Measurements from ENCODE around the gene SV2C. TPM values are rescaled to one million over a fixed set of nuclear protein-coding genes. Genes with fewer than 3 reads are reported as not detected.

Gene SV2C
- total and polyA plus RNA-seq, 2 of the 13 experiments (the other 11 are each of a cell fraction or from before 2014, with no cell fraction given), result not detected

DNA sequence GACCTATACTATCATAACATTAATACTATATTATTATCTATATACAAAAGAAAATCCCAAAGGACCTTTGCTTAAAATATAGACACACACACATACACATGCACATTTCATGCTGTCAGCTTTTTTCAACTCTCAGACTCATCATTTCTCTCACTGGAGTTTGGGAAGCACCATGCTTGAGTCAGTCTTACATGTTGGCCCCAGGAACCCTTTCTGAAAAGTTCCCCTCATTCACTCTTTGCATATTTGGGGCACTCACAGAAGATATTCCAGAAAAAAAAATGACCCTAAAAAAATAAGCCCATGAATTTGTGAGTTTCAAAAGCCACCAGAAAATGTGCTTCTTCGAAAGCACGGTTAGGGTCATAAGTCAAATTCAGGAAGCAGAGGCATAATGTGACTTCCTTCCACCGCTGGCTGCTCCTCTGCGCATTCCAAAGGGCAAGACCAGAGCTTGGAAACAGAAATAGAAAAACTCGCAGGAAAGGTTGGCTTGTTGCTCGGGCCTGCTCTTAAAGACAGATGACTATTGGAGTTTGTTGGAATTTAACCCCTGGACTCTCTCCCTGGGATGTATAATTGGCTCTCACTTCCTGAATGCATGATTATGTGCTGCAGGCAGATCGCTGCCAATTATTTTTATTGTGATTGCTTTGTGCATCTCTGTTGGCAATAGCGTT is 190.2 kb downstream of the SV2C start (continued):
- no peak for TF ChIP-seq ZNF431 (CRISPR knock-in tag; IDR thresholded peaks at IDR 0.05; ENCODE audit: borderline replicate concordance, low read depth)

DNA sequence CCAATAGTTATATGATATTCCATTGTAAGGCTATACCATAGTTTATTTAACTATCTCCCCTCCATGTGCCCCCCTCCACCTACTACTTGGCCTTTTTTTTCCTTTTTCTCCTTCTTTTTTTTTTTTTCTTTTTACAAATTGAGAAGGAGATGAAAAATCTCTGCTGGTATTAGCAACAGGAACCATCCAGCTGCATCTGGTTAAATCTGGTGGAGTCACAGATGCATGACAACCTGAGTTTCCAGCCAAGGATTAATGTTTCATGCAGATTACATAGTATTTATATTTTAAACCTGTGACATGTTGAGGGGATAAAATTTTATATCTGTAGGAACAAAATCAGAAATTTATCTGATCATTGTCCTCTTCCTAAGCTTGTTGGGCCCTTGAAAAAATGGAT is 191.4 kb downstream of the SV2C start:
- H3K4me2 ChIP-seq (ENCODE audit: low read depth, low read length), result no peak overlapping the region
- DNase-seq (ENCODE audit: low spot score) (no peak), FAIRE-seq (no peak), ATAC-seq (no peak)
- H3K4me3 ChIP-seq (replicated peaks in 1 of 3; ENCODE audit: insufficient read depth in 1 of 3, low read depth in 2 of 3, low read length in 3 of 3), result no peak overlapping the region
- H3K27me3 ChIP-seq (ENCODE audit: control insufficient read depth in 1 of 2, insufficient read depth in 2 of 2, low read length in 2 of 2), result 0 out of 5 replicates have a peak, but pooled peaks cover 0 to 3% of the 10 kb centered on the region in 2 experiments
- no peak overlapping the region for H3K27ac ChIP-seq (ENCODE audit: extremely low read length, insufficient read depth, low read length)
- no peaks in the 10 kb centered on the region for H3K79me2 ChIP-seq (ENCODE audit: insufficient read depth, low read length)
- TF ChIP-seq ZNF816 (CRISPR knock-in tag; IDR thresholded peaks at IDR 0.05; ENCODE audit: borderline replicate concordance) (no peak), HMG20B (CRISPR knock-in tag; conservative IDR thresholded peaks at IDR 0.05) (no peak), RNF2 (conservative IDR thresholded peaks at IDR 0.05; ENCODE audit: low read depth) (no peak), ZFP41 (CRISPR knock-in tag; IDR thresholded peaks at IDR 0.05; ENCODE audit: borderline replicate concordance) (no peak), ZNF607 (CRISPR knock-in tag; IDR thresholded peaks at IDR 0.05; ENCODE audit: borderline replicate concordance) (no peak), ZNF34 (CRISPR knock-in tag; IDR thresholded peaks at IDR 0.05; ENCODE audit: borderline replicate concordance) (no peak), PHF5A (CRISPR knock-in tag; IDR thresholded peaks at IDR 0.05; ENCODE audit: low read depth, unreplicated experiment) (no peak), MEIS2 (CRISPR knock-in tag; IDR thresholded peaks at IDR 0.05) (no peak), THAP11 (CRISPR knock-in tag; IDR thresholded peaks at IDR 0.05) (no peak), ARNTL (CRISPR knock-in tag; IDR thresholded peaks at IDR 0.05) (no peak), ASH2L (IDR thresholded peaks at IDR 0.05; ENCODE audit: insufficient read length, low read depth, low read length) (no peak), SIN3A (IDR thresholded peaks at IDR 0.05; ENCODE audit: borderline replicate concordance, low read depth, low read length) (no peak), NCOA2 (CRISPR knock-in tag; IDR thresholded peaks at IDR 0.05) (no peak), POLR2AphosphoS5 (IDR thresholded peaks at IDR 0.05; ENCODE audit: low read depth, low read length) (no peak), ONECUT2 (CRISPR knock-in tag; IDR thresholded peaks at IDR 0.05) (no peak)
- TF ChIP-seq, protein P1, sequence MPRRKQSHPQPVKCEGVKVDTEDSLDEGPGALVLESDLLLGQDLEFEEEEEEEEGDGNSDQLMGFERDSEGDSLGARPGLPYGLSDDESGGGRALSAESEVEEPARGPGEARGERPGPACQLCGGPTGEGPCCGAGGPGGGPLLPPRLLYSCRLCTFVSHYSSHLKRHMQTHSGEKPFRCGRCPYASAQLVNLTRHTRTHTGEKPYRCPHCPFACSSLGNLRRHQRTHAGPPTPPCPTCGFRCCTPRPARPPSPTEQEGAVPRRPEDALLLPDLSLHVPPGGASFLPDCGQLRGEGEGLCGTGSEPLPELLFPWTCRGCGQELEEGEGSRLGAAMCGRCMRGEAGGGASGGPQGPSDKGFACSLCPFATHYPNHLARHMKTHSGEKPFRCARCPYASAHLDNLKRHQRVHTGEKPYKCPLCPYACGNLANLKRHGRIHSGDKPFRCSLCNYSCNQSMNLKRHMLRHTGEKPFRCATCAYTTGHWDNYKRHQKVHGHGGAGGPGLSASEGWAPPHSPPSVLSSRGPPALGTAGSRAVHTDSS (CRISPR knock-in tag; conservative IDR thresholded peaks at IDR 0.05), result no peak
- TF ChIP-seq, protein P2, sequence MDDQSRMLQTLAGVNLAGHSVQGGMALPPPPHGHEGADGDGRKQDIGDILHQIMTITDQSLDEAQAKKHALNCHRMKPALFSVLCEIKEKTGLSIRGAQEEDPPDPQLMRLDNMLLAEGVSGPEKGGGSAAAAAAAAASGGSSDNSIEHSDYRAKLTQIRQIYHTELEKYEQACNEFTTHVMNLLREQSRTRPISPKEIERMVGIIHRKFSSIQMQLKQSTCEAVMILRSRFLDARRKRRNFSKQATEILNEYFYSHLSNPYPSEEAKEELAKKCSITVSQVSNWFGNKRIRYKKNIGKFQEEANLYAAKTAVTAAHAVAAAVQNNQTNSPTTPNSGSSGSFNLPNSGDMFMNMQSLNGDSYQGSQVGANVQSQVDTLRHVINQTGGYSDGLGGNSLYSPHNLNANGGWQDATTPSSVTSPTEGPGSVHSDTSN (CRISPR knock-in tag; IDR thresholded peaks at IDR 0.05; ENCODE audit: borderline replicate concordance), result no peak
- TF ChIP-seq, protein P3, sequence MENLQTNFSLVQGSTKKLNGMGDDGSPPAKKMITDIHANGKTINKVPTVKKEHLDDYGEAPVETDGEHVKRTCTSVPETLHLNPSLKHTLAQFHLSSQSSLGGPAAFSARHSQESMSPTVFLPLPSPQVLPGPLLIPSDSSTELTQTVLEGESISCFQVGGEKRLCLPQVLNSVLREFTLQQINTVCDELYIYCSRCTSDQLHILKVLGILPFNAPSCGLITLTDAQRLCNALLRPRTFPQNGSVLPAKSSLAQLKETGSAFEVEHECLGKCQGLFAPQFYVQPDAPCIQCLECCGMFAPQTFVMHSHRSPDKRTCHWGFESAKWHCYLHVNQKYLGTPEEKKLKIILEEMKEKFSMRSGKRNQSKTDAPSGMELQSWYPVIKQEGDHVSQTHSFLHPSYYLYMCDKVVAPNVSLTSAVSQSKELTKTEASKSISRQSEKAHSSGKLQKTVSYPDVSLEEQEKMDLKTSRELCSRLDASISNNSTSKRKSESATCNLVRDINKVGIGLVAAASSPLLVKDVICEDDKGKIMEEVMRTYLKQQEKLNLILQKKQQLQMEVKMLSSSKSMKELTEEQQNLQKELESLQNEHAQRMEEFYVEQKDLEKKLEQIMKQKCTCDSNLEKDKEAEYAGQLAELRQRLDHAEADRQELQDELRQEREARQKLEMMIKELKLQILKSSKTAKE (CRISPR knock-in tag; IDR thresholded peaks at IDR 0.05; ENCODE audit: borderline replicate concordance), result no peak
- H2AFZ ChIP-seq (ENCODE audit: low read length), result no peak overlapping the region
- H3K9ac ChIP-seq (ENCODE audit: insufficient read depth, low read depth, low read length), result no peak overlapping the region
- BruUV-seq (replicated peaks), result no TSS peak
- intact Hi-C loops (cut with micrococcal nuclease; ENCODE audit: unreplicated experiment) (no loop called here), in situ Hi-C loops (cut with HindIII; ENCODE audit: extremely low pct_ligation_motif_present, low pct_unique_long_range_greater_than_20kb) (no loop called here)
- POLR2A ChIA-PET, result no interaction called here
- H4K20me1 ChIP-seq (ENCODE audit: insufficient read depth, low read length), result no peaks in the 10 kb centered on the region
- no peaks in the 10 kb centered on the region for H3K4me1 ChIP-seq (ENCODE audit: insufficient read depth, low read length)
- H3K9me3 ChIP-seq (ENCODE audit: low read length), result peaks cover 7% of the 10 kb centered on the region; the same call in 1 of the 2 replicates
- no peaks in the 10 kb centered on the region for H3K36me3 ChIP-seq (replicated peaks in 1 of 2; ENCODE audit: control insufficient read depth in 1 of 2, insufficient read depth in 2 of 2, low read length in 2 of 2)
- CTCF ChIA-PET (ENCODE audit: low intra/inter-chr PET ratio, low total read pairs), result no interaction called here
